ENCODE data around the gene AFMID.

DNA sequence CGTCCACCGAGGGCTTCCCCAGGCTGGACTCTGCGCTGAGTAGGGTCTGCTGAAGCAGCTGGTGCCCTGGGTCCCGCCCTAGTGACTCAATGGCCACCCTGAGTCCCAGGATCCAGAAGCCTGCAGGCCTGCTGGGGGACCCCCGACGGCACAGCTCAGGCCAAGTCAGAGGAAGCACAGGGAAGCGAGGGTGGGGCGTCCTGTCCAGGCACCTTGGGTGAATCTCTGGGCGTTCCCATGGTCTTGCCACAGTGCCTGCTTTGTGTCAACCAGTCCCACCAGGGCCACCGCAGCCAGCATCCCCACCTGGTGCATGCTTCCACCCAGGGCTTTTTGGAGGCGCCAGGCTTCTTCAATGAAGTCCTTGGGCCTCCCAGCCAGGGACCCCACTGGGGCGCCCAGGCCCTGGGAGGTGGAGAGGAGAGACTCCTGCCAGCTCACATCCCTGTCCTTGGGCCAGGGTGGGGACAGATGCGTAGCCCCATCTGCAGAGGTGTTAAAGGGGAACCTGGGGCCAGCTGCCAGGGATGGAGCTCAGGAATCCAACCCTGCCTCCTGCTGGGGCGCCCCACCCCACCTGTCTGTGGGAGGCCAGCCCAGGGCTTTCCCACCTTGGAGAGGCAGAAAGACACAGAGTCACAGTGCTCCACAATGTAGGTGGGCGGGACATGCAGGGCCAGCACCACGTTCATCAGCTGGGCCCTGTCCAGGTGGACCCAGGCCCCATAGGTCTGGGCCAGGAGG is 62.1 kb downstream of the AFMID start:
- TF ChIP-seq, protein P1, sequence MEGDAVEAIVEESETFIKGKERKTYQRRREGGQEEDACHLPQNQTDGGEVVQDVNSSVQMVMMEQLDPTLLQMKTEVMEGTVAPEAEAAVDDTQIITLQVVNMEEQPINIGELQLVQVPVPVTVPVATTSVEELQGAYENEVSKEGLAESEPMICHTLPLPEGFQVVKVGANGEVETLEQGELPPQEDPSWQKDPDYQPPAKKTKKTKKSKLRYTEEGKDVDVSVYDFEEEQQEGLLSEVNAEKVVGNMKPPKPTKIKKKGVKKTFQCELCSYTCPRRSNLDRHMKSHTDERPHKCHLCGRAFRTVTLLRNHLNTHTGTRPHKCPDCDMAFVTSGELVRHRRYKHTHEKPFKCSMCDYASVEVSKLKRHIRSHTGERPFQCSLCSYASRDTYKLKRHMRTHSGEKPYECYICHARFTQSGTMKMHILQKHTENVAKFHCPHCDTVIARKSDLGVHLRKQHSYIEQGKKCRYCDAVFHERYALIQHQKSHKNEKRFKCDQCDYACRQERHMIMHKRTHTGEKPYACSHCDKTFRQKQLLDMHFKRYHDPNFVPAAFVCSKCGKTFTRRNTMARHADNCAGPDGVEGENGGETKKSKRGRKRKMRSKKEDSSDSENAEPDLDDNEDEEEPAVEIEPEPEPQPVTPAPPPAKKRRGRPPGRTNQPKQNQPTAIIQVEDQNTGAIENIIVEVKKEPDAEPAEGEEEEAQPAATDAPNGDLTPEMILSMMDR (IDR thresholded peaks at IDR 0.05) = no peak
- TF ChIP-seq POLR2AphosphoS5 (IDR thresholded peaks at IDR 0.05; ENCODE audit: insufficient read depth in 1 of 2, low read depth in 1 of 2) (no peak), POLR2A (IDR thresholded peaks at IDR 0.05) (no peak)
